ENCODE data around the gene RHO.
A peak's percentile ranks its signal among the peaks of the same experiment; 100 is the strongest.

The RHO gene

GRCh38 chr3:129520960-129521359 is 7.5 kb upstream of the RHO start:
- no peak for DNase-seq

GRCh38 chr3:129521611-129522010 is 6.8 kb upstream of the RHO start:
- no peak for DNase-seq

GRCh38 chr3:129522953-129523352 is 5.5 kb upstream of the RHO start:
- DNase-seq = no peak

GRCh38 chr3:129524081-129524480 is 4.4 kb upstream of the RHO start:
- DNase-seq = no peak

GRCh38 chr3:129525341-129525968 is 3.0 kb upstream of the RHO start:
- DNase-seq = no peak

GRCh38 chr3:129526121-129526900 is 2.1 kb upstream of the RHO start:
- DNase-seq = no peak

- DNase-seq = no peak
Observed at GRCh38 chr3:129527262-129527661, 1.2 kb upstream of the RHO start.

GRCh38 chr3:129529436-129530210 is 1.2 kb downstream of the RHO start:
- no peak for DNase-seq

GRCh38 chr3:129530251-129530791 is 1.9 kb downstream of the RHO start:
- peak; percentile 55 for DNase-seq

GRCh38 chr3:129530821-129531220 is 2.4 kb downstream of the RHO start:
- DNase-seq = no peak

GRCh38 chr3:129531699-129532098 is 3.3 kb downstream of the RHO start:
- DNase-seq = no peak

- DNase-seq = no peak
Observed at GRCh38 chr3:129532261-129532660, 3.8 kb downstream of the RHO start.

- no peak for DNase-seq
Observed at GRCh38 chr3:129533406-129533805, 5.0 kb downstream of the RHO start.

- peak; percentile 49 for DNase-seq
Observed at GRCh38 chr3:129534428-129535027, 6.1 kb downstream of the RHO start.

- no peak for DNase-seq
Observed at GRCh38 chr3:129535075-129535474, 6.6 kb downstream of the RHO start.

GRCh38 chr3:129536374-129536667 is 7.9 kb downstream of the RHO start:
- DNase-seq = no peak

GRCh38 chr3:129536804-129537203 is 8.4 kb downstream of the RHO start:
- no peak for DNase-seq

- no peak for DNase-seq
Observed at GRCh38 chr3:129539206-129539605, 10.8 kb downstream of the RHO start.

GRCh38 chr3:129540776-129541516 is 12.5 kb downstream of the RHO start:
- DNase-seq = no peak

GRCh38 chr3:129542747-129543146 is 14.3 kb downstream of the RHO start:
- DNase-seq = no peak

- no peak for DNase-seq
Observed at GRCh38 chr3:129543156-129543790, 14.8 kb downstream of the RHO start, which contains the start of gene H1-8. TSS of gene H1-8 (plus strand) at chr3:129543175. CDS start at chr3:129543219, 44 bp downstream.
